Measurements from ENCODE around the gene SLC16A6.
"Not testable (repeated sequence)": the region's sequence is repeated elsewhere in the genome, so short reads cannot be mapped to it uniquely, and the experiment has no call there.

SLC16A6 gene

DNA sequence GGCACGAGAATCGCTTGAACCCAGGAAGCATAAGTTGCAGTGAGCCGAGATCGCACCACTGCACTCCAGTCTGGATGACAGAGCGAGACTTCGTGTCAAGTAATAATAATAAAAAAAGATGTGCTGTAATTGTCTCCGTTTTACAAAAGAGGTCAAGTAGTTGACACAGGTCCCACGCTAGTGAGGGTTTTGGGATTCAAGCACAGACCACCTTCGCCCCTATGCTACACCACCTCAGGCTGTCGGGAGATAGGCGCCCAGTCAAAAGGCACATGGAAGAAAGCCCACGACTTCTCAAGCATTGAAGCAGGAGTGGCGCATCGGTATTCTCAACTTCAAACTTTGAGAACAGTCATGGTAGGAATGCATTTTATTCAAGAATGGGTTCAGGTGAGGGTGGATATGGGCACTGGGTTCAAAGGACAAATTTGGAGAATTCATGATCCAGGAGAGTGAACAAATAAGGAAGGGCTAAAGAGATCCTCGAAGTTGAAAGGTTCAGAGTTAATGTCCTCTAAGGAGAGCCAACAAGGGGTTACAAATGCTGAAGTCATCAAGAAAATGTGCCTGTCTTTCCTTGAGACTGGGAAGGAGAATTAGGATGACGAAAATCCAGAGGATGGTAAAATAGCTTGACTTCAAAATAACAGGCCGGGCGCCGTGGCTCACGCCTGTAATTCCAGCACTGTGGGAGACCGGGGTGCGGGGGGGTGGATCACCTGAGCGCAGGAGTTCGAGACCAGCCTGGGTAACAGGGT is 44.5 kb downstream of the SLC16A6 start:
- DNase-seq, result no peak

DNA sequence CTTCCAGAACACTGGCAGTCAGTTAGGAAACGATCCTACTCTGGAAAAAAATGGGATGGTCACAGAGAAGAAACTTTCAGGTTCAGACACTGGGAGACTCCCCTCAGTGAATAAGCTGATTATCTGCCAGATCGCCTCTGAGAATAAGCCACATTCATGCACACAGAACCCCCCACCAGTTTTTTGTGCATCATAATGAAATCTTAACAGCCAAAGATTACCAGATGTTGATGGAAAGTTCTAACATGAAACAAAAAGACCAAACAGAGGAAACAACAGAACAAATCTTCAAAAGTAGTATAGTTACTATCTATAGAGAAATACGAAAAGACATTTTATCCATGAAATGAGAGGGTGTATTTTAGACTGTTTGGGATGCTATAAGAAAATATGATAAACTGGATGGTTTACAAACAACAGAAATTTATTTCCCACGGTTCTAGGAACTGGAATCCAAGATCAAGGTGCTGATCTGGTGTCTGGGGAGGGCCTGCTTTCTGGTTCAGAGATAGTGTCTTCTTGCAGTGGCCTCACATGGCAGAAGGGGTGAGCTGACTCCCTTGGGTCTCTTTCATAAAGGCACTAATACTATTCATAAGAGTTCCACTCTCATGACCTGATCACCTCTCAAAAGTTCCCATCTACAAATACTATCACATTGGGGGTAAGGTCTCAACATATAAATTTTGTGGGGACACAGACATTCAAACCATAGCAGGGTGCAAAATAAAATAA is 51.1 kb downstream of the SLC16A6 start:
- no peak for DNase-seq

DNA sequence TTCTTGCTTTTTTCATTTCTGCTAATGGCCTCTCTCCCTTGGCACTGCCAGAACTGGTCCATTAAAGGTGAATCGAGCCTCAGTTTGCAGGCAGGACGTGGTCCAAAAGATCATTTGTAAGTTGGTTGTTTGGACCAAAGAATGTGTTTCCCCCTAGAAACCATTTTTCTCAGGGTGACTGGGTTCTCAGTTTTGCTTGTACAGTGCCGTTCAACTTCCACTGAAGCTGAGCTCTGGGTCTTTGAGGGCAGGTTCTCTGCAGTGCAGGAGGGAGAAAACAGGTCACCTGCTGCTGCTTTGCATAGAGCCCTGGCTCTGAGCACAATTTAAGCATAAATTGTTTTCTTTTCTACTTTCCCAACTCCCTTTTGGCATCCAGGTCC is 52.1 kb downstream of the SLC16A6 start:
- no peak for DNase-seq

DNA sequence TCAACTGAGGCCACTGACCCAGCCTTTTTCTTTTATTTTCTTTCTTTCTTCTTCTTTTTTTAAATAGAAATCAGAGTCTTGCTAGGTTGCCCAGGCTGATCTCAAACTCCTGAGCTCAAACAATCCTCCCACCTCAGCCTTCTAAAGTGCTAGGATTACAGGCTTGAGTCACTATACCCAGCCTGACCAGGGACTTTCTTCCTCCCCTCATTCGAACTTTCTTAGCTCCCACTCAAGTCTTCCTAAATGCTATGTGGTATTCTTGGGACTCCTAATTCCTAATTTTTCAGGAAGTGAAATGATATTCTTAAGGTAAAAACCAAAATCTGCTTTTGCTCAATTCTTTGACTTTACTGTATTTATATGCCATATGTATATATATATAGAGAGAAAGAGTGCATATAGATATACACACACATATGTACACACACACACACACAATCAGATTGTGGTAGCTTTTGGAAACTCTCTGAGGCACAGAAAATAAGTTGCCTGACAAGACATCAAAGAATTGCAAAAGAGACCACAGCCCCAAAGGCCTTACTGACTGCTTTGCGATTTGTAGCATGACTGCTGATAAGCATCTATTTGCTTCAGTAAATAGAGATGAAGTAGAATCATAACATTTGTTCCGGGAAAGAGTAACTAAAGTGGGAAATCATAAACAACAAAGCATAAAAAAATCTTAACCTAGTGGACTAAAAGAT is 52.6 kb downstream of the SLC16A6 start:
- DNase-seq, result no peak

DNA sequence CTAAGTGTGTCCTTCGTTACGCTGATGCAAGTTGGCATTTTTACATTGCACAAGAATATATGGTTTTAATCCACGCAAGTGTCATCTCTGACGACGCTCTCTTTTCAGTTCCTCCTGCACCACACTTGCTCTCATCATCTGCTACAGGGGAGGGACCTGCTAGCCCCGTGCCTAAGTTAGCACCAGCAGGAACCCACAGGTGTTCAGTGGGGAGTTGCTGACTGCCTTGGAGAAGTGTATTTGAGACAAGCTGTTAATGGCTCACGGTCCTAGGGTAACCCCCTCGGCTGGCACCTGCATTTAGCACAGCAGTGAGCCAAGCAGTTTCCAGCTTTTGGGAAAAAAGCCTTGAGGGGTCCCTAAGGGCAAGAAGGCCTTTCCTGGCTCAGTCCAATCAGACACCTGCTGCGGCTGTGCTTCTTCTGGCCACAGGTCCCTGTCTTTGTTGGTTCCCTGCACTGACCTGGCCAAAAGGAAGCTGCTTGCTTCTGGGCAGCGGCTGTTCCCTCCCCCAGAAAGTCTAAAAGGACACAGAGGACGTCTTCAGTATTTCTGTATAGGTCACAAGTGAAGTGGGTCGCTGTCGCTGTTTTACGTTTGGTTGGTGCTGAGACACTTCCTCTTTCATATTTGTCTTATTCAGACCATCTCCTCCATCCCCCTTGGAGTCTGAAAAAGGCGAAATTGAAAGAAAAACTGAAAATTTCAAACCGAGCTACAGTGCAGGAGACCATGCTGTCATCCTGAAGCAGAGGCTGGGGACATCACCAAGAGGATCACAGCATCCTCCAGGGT is 53.4 kb downstream of the SLC16A6 start:
- DNase-seq, result not testable (repeated sequence)

DNA sequence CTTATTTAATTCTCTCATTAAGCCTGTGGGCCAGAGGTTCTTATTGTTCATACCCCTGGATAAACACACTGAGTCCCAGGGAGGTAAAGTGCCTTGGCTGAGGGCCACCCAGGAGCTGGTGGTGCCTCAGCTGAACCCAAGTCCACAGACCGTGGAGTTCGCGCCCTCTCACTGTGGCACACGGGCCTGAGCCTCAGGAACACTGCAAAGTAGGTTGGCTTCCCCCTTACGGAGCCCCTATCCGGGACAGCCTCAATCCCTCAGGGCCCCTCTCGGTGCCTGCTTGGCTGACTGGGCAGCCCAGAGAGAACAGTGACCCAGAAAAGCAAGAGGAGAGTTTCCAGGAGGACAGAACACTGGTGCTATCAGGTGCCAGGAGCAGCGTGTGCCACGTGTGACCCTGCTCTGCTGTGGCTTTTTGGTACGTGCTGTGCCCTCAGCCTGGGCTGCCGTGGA is 55.6 kb downstream of the SLC16A6 start:
- DNase-seq, result not testable (repeated sequence)

DNA sequence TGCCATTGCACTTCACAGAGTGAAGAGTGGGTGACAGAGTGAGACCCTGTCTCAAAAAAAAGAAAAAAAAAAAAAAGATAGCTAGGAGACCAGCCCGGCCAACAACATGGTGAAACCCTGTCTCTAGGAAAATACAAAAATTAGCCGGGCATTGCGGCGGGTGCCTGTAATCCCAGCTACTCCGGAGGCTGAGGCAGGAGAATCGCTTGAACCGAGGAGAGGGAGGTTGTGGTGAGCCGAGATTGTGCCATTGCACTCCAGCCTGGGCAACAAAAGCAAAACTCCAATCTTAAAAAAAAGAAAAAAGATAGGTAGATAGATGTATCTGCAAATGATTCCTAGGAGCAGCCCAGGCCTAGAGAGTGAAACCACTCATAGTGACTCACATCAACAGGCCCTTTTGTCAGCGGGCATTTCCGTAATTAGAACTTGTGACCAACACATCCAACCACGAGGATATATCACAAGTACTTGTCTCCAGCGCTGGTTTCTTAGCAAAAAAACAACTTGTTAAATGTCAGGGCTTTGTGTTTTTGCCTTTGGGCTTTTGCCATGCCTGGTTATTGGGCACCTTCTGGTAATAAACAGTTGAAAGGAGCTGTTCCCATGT is 56.1 kb downstream of the SLC16A6 start:
- DNase-seq, result not testable (repeated sequence)

DNA sequence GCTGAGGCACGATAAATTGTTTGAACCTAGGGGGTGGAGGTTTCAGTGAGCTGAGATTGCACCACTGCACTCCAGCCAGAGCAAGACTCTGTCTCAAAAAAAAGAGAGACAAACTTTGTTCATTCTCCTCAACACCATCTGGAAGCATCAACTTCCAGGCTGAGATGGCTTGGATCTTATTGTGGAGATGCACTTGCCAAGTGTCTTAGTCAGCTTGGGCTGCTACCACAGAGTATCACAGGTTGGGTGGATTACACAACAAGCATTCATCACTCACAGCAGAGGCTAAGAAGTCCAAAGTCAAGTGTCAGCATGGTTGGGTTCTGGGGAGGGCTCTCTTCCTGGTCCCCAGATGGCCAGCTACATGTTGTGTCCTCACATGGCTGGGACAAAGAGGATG is 58.2 kb downstream of the SLC16A6 start:
- DNase-seq, result not testable (repeated sequence)

DNA sequence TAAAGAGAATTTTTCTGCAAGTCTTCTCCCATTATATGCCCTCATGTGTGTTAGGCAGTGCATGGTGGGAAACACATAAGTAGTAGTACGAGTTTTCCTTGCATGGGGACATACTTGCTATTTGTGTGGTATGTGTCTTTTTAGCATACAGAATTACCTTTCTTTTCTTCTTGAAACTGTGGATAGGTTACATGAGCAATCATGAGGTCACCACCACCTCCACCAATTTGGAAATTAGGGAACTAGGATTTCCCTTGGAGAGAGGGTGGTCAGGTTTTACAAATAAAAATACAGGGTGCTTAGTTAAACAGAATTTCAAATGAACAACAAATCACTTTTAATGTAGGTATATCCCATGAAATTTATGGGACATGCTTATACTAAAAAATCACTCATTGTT is 59.4 kb downstream of the SLC16A6 start:
- no peak for DNase-seq

DNA sequence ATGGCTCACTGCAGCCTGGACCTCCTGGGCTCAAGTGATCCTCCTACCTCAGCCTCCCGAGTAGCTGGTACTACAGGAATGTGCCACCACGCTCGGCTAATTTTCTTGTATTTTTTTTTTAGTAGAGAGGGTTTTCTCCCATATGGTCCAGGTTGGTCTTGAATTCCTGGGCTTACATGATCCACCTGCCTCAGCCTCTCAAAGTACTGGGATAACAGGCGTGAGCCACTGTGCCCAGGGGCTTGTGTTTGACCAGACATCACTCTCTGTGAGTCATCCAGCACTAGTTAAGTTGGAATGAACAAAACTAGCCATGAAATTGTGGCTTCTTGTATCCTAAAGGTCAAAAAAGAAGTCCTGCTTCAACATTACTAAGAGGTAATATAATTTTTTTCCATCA is 59.8 kb downstream of the SLC16A6 start:
- not testable (repeated sequence) for DNase-seq

DNA sequence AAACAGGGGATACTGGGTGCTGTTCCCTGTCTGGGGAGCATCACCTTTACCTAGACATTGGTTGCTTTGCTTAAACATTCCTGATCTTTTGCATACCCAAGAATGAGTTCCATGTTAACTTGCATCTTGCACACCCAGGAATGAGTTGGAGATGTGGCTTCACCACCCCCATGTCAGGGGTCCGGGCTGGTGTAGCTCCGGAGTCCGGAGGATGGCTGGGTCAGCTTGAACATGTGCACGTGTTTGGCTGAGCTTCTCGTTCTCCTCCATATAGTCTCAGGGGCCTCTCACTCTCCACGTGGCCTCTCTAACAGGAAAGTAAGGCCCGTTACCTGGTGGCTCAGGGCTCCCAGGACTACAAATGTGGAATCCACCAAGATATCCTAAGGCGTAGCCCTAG is 61.3 kb downstream of the SLC16A6 start:
- no peak for DNase-seq

DNA sequence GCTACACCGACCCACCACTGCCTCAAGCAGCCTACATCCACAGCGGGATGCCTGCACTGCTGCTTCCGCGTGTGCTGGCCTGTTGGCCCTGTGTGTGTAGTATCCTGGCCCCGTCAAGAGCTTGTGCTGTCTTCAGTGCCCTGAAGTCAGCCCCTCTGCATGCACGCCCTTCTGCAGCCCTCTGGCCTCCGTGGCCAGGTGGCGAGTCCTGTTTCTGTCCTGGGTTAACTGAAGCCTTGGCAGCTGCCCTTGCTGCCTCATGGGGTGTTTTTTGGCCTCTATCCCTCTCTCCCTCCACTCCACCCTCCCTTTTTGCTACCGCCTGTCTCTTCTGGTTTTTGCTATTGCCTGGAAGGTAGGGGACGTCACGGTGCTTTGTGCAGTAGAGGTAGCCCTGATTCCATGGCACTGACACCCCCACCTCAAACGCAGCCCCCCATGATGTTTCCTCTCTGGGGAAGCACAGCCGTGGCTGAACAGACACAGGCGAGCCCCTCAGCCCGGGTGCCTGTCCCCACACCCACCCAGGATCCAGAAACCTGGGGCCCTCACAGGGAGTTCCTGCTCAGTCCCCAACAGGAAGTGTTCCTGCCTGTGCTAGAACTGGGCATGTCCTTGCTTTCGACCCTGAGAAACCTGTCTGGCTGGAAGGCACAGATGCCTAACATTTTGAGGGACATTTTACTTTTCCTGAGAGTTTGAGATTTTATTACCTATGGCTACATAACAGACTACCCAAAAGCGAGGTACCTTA is 61.9 kb downstream of the SLC16A6 start:
- DNase-seq, result no peak

DNA sequence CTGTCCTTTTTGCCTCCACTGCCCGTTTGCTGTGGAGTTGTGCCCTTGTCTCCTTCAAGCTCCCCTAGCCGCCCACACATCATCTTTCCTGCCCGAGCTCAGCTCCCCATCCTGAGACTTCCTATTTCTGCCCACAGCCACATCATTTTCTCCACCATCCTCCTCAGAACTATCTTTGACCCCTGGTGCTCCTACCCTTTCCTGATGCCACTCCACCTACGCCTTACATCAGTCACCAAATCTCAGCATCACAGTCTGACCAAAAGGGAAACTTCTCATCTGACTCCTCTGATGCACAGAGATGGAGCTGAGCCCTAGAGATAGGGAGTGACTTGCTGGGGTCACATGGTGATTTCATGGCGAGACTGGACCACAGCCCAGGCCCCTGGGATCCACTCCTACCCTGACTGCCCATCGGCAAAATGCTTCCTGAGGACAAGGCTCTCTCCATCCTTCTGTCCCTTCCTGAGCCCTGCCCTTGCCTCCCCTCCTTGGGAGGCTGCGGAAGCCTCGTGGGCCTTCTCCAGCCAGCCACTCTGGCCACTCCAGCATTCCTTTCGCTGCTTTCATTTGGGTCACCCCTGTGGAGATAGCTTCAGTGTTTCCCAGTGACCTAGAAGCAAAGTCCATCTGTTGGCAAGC is 62.8 kb downstream of the SLC16A6 start:
- DNase-seq, result not testable (repeated sequence)

DNA sequence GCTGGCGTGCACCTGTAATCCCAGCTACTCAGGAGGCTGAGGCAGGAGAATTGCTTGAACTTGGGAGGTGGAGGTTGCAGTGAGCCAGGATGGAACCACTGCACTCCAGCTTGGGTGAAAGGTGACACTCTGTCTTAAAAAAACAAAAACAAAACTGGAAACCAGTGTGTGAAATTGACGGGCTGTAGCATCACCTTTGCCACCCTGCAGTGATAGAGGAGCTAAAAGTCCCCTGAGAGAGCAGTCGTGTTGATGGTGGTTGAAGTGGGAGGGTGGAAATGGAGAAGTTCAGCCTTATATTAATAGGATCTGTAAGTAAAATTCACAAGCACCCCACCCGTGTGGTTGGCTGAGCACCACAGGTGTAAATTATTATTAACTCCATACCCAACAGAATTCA is 65.9 kb downstream of the SLC16A6 start:
- DNase-seq, result not testable (repeated sequence)

DNA sequence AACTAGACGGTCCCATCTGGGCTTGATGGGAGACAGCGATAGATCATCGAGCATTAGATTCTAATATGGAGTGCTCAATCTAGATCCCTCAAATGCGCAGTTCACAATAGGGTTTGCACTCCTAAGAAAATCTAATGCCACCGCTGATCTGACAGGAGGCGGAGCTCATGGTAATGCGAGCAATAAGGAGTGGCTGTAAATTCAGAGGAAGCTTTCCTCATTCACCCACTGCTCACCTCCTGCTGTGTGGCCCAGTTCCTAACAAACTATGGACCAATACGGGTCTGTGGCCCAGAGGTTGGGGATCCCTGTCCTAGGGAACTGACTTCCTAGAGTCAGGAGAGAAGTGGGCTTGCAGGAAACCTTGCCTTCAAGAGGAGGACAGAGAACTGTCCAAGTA is 68.3 kb downstream of the SLC16A6 start:
- no peak for DNase-seq

DNA sequence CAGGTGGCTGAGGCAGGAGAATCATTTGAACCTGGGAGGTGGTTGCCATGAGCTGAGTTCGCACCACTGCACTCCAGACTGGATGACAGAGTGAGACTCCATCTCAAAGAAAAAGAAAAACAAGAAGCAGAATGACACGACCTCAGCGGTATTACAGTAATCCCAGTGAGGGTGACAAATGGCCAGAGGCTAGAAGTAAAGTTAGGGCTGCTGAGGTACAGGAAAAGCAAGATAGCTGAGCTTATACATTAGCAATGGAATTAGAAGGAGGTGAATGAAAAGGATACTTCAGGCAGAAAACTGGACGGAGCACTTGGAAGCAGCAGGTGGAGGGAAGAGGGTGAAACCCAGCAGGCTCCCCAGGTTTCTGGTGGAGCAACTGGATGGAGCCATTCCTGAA is 69.1 kb downstream of the SLC16A6 start:
- no peak for DNase-seq

DNA sequence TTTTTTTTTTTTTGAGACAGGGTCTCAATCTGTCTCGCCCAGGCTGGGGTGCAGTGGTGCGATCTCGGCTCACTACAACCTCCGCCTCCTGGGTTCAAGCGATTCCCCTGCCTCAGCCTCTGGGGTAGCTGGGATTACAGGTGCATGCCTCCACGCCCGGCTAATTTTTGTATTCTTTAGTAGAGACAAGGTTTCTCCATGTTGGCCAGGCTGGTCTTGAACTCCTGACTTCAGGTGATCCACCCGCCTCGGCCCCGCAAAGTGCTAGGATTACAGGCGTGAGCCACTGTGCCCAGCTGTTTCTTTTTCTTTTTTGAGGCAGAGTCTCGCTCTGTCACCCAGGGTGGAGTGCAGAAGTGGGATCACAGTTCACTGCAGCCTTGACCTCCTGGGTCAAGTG is 70.1 kb downstream of the SLC16A6 start:
- DNase-seq, result not testable (repeated sequence)

DNA sequence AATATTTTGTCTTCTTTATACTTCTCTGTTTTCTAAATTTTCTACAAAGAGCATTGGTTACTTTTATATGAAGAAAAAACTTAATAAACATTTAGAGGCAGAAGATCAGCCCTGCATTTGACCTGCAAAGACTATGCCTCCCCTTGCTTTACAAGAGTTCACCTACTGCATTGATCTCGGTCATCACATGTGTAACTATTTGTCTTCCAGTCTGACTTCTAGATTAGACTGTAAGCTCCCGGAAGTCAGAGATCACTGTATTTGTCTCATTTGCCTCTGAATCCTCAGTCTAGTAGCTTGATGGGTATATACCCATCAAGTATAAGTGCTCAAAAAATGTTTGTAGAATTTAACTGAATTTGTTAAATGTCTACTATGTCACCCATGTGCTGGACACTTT is 70.7 kb downstream of the SLC16A6 start:
- DNase-seq, result not testable (repeated sequence)

DNA sequence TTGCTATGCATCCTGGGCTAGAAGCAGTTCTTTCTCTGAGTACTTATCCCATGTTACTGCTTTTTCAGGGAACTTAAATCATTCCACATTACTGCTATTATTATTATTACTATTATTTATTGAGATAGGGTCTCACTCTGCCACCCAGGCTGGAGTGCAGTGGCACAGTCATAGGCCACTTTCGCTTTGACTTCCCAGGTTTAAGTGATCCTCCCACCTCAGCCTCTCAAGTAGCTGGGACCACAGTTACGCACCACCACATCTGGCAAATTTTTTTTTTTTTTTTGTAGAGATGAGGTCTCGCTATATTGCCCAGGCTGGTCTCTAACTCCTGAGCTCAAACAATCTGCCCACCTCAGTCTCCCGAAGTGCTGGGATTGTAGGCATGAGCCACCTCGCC is 71.5 kb downstream of the SLC16A6 start:
- DNase-seq, result not testable (repeated sequence)

Data from NCI-H510A treated with DMSO at 0.1 percent for 48 hours (cell line).